Activated naive CD4-positive, alpha-beta T cell treated with anti-CD3 and anti-CD28 coated beads, Interleukin-2, amount 50 U/mL, for 24 hours (primary cell): Measurements from ENCODE around the gene GPC5.

Experiments used
- H3K27ac Mint-ChIP-seq: one replicate; pipeline ENCODE4 v1.8.0; 2021; ENCODE audit warnings: mild to moderate bottlenecking, mixed read lengths
- H3K27me3 Mint-ChIP-seq: one replicate; pipeline ENCODE4 v1.8.0; 2021; ENCODE audit warnings: mixed read lengths
- H3K36me3 Mint-ChIP-seq: one replicate; pipeline ENCODE4 v1.8.0; 2021; ENCODE audit warnings: mixed read lengths
- H3K4me1 Mint-ChIP-seq: one replicate; pipeline ENCODE4 v1.8.0; 2021; ENCODE audit warnings: mixed read lengths
- H3K4me3 Mint-ChIP-seq: one replicate; pipeline ENCODE4 v1.8.0; 2021; ENCODE audit warnings: mild to moderate bottlenecking, mixed read lengths
- H3K9me3 Mint-ChIP-seq: one replicate; pipeline ENCODE4 v1.8.0; 2021; ENCODE audit warnings: mixed read lengths

The GPC5 gene

DNA sequence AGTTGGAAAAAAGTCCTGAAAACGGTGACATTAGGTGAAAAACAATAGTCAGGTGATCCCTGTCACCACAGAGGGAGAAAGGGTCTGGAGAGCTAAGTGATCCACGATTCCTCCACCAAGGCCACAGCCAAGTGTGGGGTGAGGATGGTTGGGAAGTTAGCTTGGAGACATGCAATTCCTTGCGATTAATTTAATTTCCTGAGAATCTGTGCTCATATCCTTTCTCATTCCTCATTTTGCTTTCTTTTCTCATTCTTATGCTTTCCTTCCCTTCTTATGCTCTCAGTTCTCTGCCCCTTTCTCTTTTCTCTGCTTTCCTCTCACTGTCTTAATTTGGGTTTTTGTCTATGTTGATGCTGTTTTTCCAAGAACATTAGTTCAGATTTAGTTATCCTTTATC lies 68.8 kb downstream of the GPC5 start:
- Mint-ChIP-seq H3K36me3 (no peaks in the 10 kb centered on the region), H3K4me3 (no peak overlapping the region), H3K4me1 (no peaks in the 10 kb centered on the region), H3K27ac (no peak overlapping the region), H3K27me3 (peaks cover 4% of the 10 kb centered on the region), H3K9me3 (no peaks in the 10 kb centered on the region)

DNA sequence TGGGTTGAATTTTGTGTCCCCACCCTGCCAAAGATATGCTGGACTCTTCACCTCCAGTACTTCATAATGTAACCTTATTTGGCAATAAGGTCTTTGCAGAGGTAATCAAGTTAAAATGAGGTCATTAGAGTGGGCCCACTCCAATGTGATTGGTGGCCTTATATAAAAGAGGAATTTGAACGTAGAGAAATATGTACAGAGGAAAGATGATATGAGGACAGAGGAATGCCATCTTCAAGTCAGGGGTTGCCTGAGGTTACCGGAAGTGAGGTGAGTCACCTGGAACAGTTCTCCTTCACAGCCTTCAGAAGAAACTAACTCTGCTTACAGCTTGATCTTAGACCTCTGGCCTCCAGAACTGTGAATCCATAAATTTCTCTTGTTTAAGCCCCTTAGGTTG lies 69.9 kb downstream of the GPC5 start:
- Mint-ChIP-seq H3K4me3 (no peak overlapping the region), H3K9me3 (no peaks in the 10 kb centered on the region)

GRCh38 chr13:91470084-91470621 lies 71.7 kb downstream of the GPC5 start:
- Mint-ChIP-seq H3K4me1 (no peaks in the 10 kb centered on the region), H3K36me3 (no peaks in the 10 kb centered on the region), H3K9me3 (no peaks in the 10 kb centered on the region), H3K27me3 (peaks cover 6% of the 10 kb centered on the region), H3K27ac (no peak overlapping the region), H3K4me3 (no peak overlapping the region)

More for the DNA sequence above, 69.9 kb downstream of the GPC5 start:
- no peaks in the 10 kb centered on the region for H3K4me1 Mint-ChIP-seq
- peaks cover 6% of the 10 kb centered on the region for H3K27me3 Mint-ChIP-seq
- H3K36me3 Mint-ChIP-seq = no peaks in the 10 kb centered on the region
- no peak overlapping the region for H3K27ac Mint-ChIP-seq

DNA sequence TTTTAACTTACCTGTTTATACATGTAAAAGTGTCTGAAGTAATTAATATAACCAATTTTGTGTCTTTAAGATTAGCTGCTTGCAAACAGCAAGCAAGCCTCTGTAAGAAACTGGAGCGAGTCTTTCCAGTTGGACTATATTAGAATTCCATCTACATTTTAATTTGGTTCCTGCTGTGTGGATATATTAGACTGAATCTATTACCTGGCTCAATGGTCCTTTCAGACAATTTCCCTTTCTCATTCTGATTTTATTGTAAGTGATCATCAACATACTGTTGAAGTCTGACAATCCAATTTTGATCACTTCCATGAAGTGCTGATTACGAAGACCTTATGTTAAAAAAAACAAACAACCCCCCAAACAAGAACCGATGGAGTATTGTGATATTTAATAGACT lies 72.3 kb downstream of the GPC5 start:
- H3K36me3 Mint-ChIP-seq = no peaks in the 10 kb centered on the region
- H3K27me3 Mint-ChIP-seq = peaks cover 9% of the 10 kb centered on the region
- H3K4me1 Mint-ChIP-seq = no peaks in the 10 kb centered on the region
- H3K27ac Mint-ChIP-seq = no peak overlapping the region
- H3K9me3 Mint-ChIP-seq = no peaks in the 10 kb centered on the region
- H3K4me3 Mint-ChIP-seq = no peak overlapping the region

- H3K27me3 Mint-ChIP-seq = peaks cover 1% of the 10 kb centered on the region
- no peaks in the 10 kb centered on the region for H3K9me3 Mint-ChIP-seq
- no peak overlapping the region for H3K27ac Mint-ChIP-seq
- no peak overlapping the region for H3K4me3 Mint-ChIP-seq
- H3K36me3 Mint-ChIP-seq = no peaks in the 10 kb centered on the region
- H3K4me1 Mint-ChIP-seq = no peaks in the 10 kb centered on the region
Observed at GRCh38 chr13:91482427-91482826, 84.0 kb downstream of the GPC5 start.

- H3K4me3 Mint-ChIP-seq = no peak overlapping the region
- no peaks in the 10 kb centered on the region for H3K9me3 Mint-ChIP-seq
- no peaks in the 10 kb centered on the region for H3K36me3 Mint-ChIP-seq
- H3K4me1 Mint-ChIP-seq = no peaks in the 10 kb centered on the region
- no peak overlapping the region for H3K27ac Mint-ChIP-seq
- H3K27me3 Mint-ChIP-seq = no peaks in the 10 kb centered on the region
Observed at GRCh38 chr13:91491980-91492379, 93.6 kb downstream of the GPC5 start.

- no peaks in the 10 kb centered on the region for H3K27me3 Mint-ChIP-seq
- H3K27ac Mint-ChIP-seq = no peak overlapping the region
- no peaks in the 10 kb centered on the region for H3K4me1 Mint-ChIP-seq
- no peaks in the 10 kb centered on the region for H3K36me3 Mint-ChIP-seq
- H3K4me3 Mint-ChIP-seq = no peak overlapping the region
- no peaks in the 10 kb centered on the region for H3K9me3 Mint-ChIP-seq
Observed at GRCh38 chr13:91493442-91493841, 95.0 kb downstream of the GPC5 start.

GRCh38 chr13:91498298-91498697 lies 99.9 kb downstream of the GPC5 start:
- Mint-ChIP-seq H3K4me3 (no peak overlapping the region), H3K36me3 (no peaks in the 10 kb centered on the region), H3K27ac (no peak overlapping the region), H3K4me1 (no peaks in the 10 kb centered on the region), H3K9me3 (peaks cover 5% of the 10 kb centered on the region), H3K27me3 (peaks cover 4% of the 10 kb centered on the region)

- Mint-ChIP-seq H3K36me3 (no peaks in the 10 kb centered on the region), H3K4me1 (no peaks in the 10 kb centered on the region), H3K9me3 (peaks cover 5% of the 10 kb centered on the region), H3K27ac (no peak overlapping the region), H3K4me3 (no peak overlapping the region), H3K27me3 (peaks cover 4% of the 10 kb centered on the region)
Observed at GRCh38 chr13:91504216-91504615, 105.8 kb downstream of the GPC5 start.

GRCh38 chr13:91506759-91507158 lies 108.3 kb downstream of the GPC5 start:
- Mint-ChIP-seq H3K4me3 (no peak overlapping the region), H3K9me3 (peaks cover 5% of the 10 kb centered on the region)

DNA sequence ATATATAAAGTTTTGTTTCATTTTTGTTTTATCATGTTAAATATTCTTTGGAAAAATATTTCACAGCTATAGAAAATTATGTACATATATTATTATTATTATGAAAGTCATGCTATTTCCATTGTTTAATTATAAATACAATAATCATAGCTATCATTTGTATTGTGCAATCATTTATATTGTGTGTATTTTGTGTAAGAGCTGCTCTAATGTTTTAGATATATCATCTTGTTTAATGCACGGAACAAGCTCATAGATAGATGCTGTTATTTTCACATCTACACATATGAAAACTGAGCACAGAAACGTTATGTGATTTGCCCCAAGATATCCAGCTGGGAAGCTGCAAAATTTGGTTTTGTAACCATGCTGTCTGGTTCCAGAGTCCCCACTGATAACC lies 111.6 kb downstream of the GPC5 start:
- H3K36me3 Mint-ChIP-seq = no peaks in the 10 kb centered on the region
- H3K9me3 Mint-ChIP-seq = no peaks in the 10 kb centered on the region
- H3K4me1 Mint-ChIP-seq = no peaks in the 10 kb centered on the region
- H3K27ac Mint-ChIP-seq = no peak overlapping the region
- peaks cover 1% of the 10 kb centered on the region for H3K27me3 Mint-ChIP-seq
- no peak overlapping the region for H3K4me3 Mint-ChIP-seq

More at GRCh38 chr13:91506759-91507158, 108.3 kb downstream of the GPC5 start:
- Mint-ChIP-seq H3K27ac (no peak overlapping the region), H3K36me3 (no peaks in the 10 kb centered on the region), H3K4me1 (no peaks in the 10 kb centered on the region), H3K27me3 (peaks cover 4% of the 10 kb centered on the region)

DNA sequence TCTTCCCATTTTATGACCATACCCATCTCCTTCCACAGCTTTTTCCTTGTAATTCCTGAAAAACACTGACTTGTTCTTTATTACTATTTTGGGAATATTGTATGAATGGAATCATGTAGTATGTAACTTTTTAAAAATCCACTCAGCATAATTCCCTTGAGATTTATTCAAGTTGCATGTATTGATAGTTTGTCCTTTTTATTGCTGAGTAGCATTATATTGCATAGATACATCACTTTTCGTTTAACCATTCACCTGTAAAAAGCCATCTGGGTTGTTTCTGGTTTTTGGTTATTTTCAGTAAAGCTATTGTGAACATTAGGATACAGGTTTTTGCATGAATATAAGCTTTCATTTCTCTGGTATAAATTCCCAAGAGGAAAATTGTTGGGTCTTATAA lies 115.4 kb downstream of the GPC5 start:
- H3K27me3 Mint-ChIP-seq = peaks cover 1% of the 10 kb centered on the region
- no peaks in the 10 kb centered on the region for H3K4me1 Mint-ChIP-seq

GRCh38 chr13:91516799-91517198 lies 118.4 kb downstream of the GPC5 start:
- Mint-ChIP-seq H3K9me3 (peaks cover 6% of the 10 kb centered on the region), H3K4me3 (no peak overlapping the region), H3K27ac (no peak overlapping the region), H3K36me3 (no peaks in the 10 kb centered on the region), H3K27me3 (peaks cover 1% of the 10 kb centered on the region), H3K4me1 (no peaks in the 10 kb centered on the region)

More for the DNA sequence above, 115.4 kb downstream of the GPC5 start:
- Mint-ChIP-seq H3K4me3 (no peak overlapping the region), H3K27ac (no peak overlapping the region), H3K9me3 (peaks cover 6% of the 10 kb centered on the region), H3K36me3 (no peaks in the 10 kb centered on the region)

DNA sequence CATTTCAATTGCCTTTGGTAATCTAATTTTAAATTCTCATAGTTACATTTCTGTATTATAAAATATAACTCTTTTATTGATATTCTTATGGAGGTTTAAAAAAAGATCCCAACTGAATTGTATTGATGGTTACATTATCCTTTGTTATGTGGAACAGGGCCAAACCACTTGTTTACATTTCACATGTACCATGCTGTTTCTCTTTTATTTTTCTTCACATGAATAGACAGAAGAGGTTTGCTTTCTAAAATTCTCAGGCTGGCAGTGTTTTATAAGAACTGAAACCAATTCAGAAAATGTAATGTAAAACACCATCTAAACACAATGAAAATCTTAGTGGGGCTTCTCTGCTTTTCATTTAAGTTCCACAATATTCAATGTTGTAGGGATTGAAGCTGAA lies 122.5 kb downstream of the GPC5 start:
- Mint-ChIP-seq H3K9me3 (peaks cover 12% of the 10 kb centered on the region), H3K27me3 (peaks cover 5% of the 10 kb centered on the region), H3K4me1 (no peaks in the 10 kb centered on the region), H3K4me3 (no peak overlapping the region), H3K36me3 (no peaks in the 10 kb centered on the region), H3K27ac (no peak overlapping the region)

DNA sequence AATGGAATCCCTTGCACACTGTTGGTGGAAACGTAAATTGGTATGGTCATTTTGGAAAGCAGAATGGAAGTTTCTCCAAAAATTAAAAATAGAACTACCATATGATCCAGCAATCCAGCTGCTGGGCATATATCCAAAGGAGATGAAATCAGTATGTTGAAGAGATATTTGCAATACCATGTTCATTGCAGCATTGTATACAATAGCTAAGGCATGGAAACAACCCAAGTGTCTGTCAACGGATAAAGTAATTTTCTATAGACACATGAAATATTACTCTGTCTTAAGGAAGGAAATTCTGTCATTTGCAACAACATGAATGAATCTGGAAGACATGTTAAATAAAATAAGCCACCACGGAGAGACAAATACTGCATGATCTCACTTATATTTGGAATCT lies 124.7 kb downstream of the GPC5 start:
- no peak overlapping the region for H3K27ac Mint-ChIP-seq
- peaks cover 7% of the 10 kb centered on the region for H3K27me3 Mint-ChIP-seq
- no peaks in the 10 kb centered on the region for H3K36me3 Mint-ChIP-seq
- peaks cover 6% of the 10 kb centered on the region for H3K9me3 Mint-ChIP-seq
- no peaks in the 10 kb centered on the region for H3K4me1 Mint-ChIP-seq
- H3K4me3 Mint-ChIP-seq = no peak overlapping the region

GRCh38 chr13:91526543-91527033 lies 128.2 kb downstream of the GPC5 start:
- Mint-ChIP-seq H3K27me3 (peaks cover 7% of the 10 kb centered on the region), H3K9me3 (peaks cover 6% of the 10 kb centered on the region), H3K4me3 (no peak overlapping the region), H3K36me3 (no peaks in the 10 kb centered on the region), H3K27ac (no peak overlapping the region), H3K4me1 (no peaks in the 10 kb centered on the region)
